ENCODE measurements around the gene VDR.

The VDR gene

GRCh38 chr12:47800582-47800981 is 104.2 kb downstream of the VDR start:
- DNase-seq (ENCODE audit: extremely low read depth in 1 of 2, low read depth in 1 of 2), result no peak

GRCh38 chr12:47799357-47799955 is 105.3 kb downstream of the VDR start:
- DNase-seq (ENCODE audit: extremely low read depth in 1 of 2, low read depth in 1 of 2), result no peak

GRCh38 chr12:47798382-47798948 is 106.3 kb downstream of the VDR start:
- DNase-seq (ENCODE audit: extremely low read depth in 1 of 2, low read depth in 1 of 2), result no peak

- DNase-seq (ENCODE audit: extremely low read depth in 1 of 2, low read depth in 1 of 2), result no peak
Observed at GRCh38 chr12:47797441-47797840, 107.4 kb downstream of the VDR start.

DNA sequence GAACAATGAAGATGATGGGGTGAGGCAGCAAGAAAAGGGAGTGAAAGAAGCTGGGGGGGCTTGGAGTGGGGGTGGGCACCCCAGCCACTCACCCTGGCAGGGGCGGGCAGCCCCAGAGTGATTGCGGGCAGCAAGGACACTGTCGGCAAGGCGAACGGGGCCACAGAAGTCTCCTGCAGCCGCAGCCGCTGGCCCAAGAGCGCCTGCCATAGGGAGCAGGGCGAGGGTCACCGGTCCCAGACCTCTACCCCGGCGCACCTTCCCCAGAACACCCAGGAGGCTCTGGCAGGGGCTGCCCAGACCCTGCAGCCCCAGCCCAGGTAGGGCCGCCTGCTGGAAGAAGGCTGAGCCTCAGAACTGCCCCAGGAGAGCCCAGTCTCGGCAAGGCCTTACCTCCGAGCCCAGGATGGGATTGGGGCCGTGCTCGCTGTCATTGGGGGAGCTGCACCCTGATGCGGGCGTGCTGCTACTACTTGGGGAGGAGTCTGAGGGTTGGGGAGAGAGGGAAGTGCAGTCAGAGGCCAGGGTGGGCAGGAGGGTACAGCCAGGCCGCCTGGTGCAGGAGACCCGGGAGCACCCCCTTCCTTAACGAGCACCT is 108.9 kb downstream of the VDR start:
- no peak for DNase-seq (ENCODE audit: extremely low read depth in 1 of 2, low read depth in 1 of 2)

DNA sequence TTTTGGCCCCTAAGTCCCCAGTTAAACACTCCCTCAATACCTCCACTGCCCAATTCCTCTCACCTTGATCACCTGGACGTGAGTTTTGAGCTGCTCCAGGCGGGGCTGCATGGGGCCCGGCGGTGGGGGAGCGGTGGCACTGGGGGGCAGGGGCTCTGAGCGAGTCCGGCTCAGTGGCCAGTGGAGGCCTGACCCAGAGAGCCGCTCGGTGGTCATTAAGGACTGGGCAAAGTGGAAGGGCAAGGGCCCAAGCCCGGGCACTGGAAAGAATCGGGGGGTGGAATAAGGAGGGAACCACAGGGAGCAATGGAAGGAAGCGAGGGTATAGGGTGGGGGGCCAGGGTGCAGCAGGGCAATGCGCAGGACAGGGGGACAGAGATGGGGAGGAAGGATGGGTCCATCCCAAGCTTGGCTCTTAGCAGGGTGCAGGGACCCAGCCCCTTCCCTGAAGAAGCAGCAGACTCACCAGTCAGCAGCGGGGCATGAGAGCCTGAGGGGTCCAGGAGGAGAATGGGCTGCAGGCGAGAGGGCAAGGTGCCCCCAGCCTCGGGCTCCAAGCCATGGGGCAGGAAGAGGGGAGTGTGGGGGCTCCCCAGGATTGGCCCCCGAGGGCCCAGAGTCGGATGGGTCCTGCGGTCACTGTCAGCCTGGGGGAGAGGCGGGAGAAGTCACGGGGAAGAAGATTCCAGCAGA is 109.5 kb downstream of the VDR start:
- DNase-seq (ENCODE audit: extremely low read depth in 1 of 2, low read depth in 1 of 2), result no peak

DNA sequence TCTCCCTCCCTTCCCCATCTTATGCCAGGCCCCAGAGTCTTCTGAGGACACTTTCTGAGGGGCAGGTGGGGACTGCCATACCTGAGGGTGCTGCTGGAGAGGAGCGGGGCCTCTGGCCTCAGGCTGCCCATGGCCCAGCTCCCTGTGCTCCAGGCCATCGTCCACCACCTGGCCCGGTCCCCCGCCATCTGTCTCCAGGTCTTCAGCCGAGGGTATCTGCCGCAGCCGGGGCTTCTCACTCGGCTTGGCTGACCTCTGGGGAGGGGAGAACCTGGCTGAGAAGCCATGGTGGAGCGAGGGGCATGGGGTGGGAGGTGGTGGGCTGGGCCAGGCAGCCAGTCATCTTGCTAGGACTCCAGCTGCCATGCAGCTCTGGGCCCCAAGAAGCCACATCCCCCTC is 110.1 kb downstream of the VDR start:
- DNase-seq (ENCODE audit: extremely low read depth in 1 of 2, low read depth in 1 of 2), result no peak

GRCh38 chr12:47793015-47793681 is 111.6 kb downstream of the VDR start:
- no peak for DNase-seq (ENCODE audit: extremely low read depth in 1 of 2, low read depth in 1 of 2)

- no peak for DNase-seq (ENCODE audit: extremely low read depth in 1 of 2, low read depth in 1 of 2)
Observed at GRCh38 chr12:47791874-47792273, 112.9 kb downstream of the VDR start.
